IMR-90 (cell line): ENCODE results near the gene HOXA13. TPM values are rescaled to one million over a fixed set of nuclear protein-coding genes. Genes with fewer than 3 reads are reported as not detected.

ENCODE experiments used
- ATAC-seq: fragments of 200-7000 bp; cut with Tn5 transposase; 2 replicates; pipeline ENCODE4 v1.9.1; 2020; ENCODE audit warnings: low read depth, mild to moderate bottlenecking, moderate library complexity
- BruUV-seq: library from RNA; stranded (reverse); fragments of 400-500 nt; replicated peaks from 2 replicates; lab custom pipeline; 2021; lab: Mats Ljungman, UMichigan
- CTCF ChIA-PET: fragments of 300-600 bp; formaldehyde crosslinking; extraction: SDS; loops from one replicate; lab custom pipeline; 2021; ENCODE audit warnings: antibody characterized with exemption; lab: Yijun Ruan, JAX
- POLR2A ChIA-PET: fragments of 300-600 bp; sonication (Branson Sonifier 250); formaldehyde crosslinking; loops from one replicate; lab custom pipeline; 2022; ENCODE audit warnings: antibody characterized with exemption; ENCODE audit not compliant: unreplicated experiment; lab: Charles Lee
- DNase-seq: peaks from one replicate; pipeline ENCODE4 v3.0.0; 2013
- H2AFZ ChIP-seq: replicated peaks from 2 replicates; pipeline ENCODE3; 2013; ENCODE audit warnings: low read length, mild to moderate bottlenecking; ENCODE audit not compliant: poor library complexity
- H2AK5ac ChIP-seq: 2 replicates; pipeline ENCODE4 v1.6.1; 2013; ENCODE audit warnings: low read depth, low read length, inconsistent platforms
- H2AK9ac ChIP-seq: replicated peaks from 2 replicates; pipeline ENCODE3; 2013; ENCODE audit warnings: mild to moderate bottlenecking, low read depth, low read length, moderate library complexity; ENCODE audit not compliant: poor library complexity
- H2BK120ac ChIP-seq: 2 replicates; pipeline ENCODE4 v1.6.1; 2013; ENCODE audit warnings: low read depth, low read length, inconsistent platforms
- H2BK15ac ChIP-seq: 3 replicates; pipeline ENCODE4 v1.6.1; 2013; ENCODE audit warnings: low read depth, low read length, inconsistent platforms
- H2BK20ac ChIP-seq: 2 replicates; pipeline ENCODE4 v1.6.1; 2013; ENCODE audit warnings: low read depth, mild to moderate bottlenecking, inconsistent platforms, low read length, moderate library complexity
- H2BK5ac ChIP-seq: 2 replicates; pipeline ENCODE4 v1.6.1; 2013; ENCODE audit warnings: mild to moderate bottlenecking, low read depth, low read length, inconsistent platforms; ENCODE audit not compliant: poor library complexity, severe bottlenecking
- H3K14ac ChIP-seq: replicated peaks from 2 replicates; pipeline ENCODE4 v1.6.1; 2013; ENCODE audit warnings: low read depth, low read length, inconsistent platforms
- H3K18ac ChIP-seq: 2 replicates; pipeline ENCODE4 v1.6.1; 2013; ENCODE audit warnings: low read depth, low read length, control low read depth
- H3K23ac ChIP-seq: 2 replicates; pipeline ENCODE4 v1.6.1; 2013; ENCODE audit warnings: low read depth, low read length, inconsistent platforms
- H3K27ac ChIP-seq: 2 replicates; pipeline ENCODE4 v1.5.1; 2013; ENCODE audit warnings: mild to moderate bottlenecking, control low read depth, low read length; ENCODE audit not compliant: insufficient read depth
- H3K27me3 ChIP-seq: 2 replicates; pipeline ENCODE4 v1.6.1; 2013; ENCODE audit warnings: low read length; ENCODE audit not compliant: control insufficient read depth, insufficient read depth
- H3K36me3 ChIP-seq: 2 replicates; pipeline ENCODE4 v1.6.1; 2013; ENCODE audit warnings: low read length, mixed read lengths; ENCODE audit not compliant: control insufficient read depth, insufficient read depth
- H3K4ac ChIP-seq: 2 replicates; pipeline ENCODE4 v1.6.1; 2013; ENCODE audit warnings: low read depth, low read length, inconsistent platforms
- H3K4me1 ChIP-seq: 2 replicates; pipeline ENCODE4 v1.6.1; 2013; ENCODE audit warnings: low read length, mixed read lengths; ENCODE audit not compliant: control insufficient read depth, insufficient read depth
- H3K4me2 ChIP-seq: 2 replicates; pipeline ENCODE4 v1.6.1; 2013; ENCODE audit warnings: low read depth, mild to moderate bottlenecking, control low read depth, low read length, moderate library complexity
- H3K4me3 ChIP-seq: 2 replicates; pipeline ENCODE4 v1.5.1; 2013; ENCODE audit warnings: low read depth, mild to moderate bottlenecking, control low read depth, low read length, moderate library complexity; ENCODE audit not compliant: insufficient read depth
- H3K56ac ChIP-seq: 2 replicates; pipeline ENCODE4 v1.6.1; 2013; ENCODE audit warnings: low read length, inconsistent platforms; ENCODE audit not compliant: insufficient read depth; ENCODE audit errors: extremely low read depth
- H3K79me1 ChIP-seq, 2 experiments: 2 replicates each; pipeline ENCODE4 v1.6.1; 2013; ENCODE audit warnings: low read length in 2 of 2, inconsistent platforms in 1 of 2, low read depth in 1 of 2
- H3K9ac ChIP-seq: 2 replicates; pipeline ENCODE4 v1.6.1; 2013; ENCODE audit warnings: low read depth, low read length, control low read depth
- H3K9me1 ChIP-seq: 2 replicates; pipeline ENCODE4 v1.6.1; 2013; ENCODE audit warnings: low read length, inconsistent platforms; ENCODE audit not compliant: insufficient read depth
- H3K9me3 ChIP-seq: 2 replicates; pipeline ENCODE4 v1.6.1; 2013; ENCODE audit warnings: low read length; ENCODE audit not compliant: control insufficient read depth, insufficient read depth
- H4K20me1 ChIP-seq: 2 replicates; pipeline ENCODE4 v1.6.1; 2013; ENCODE audit warnings: low read length, inconsistent platforms; ENCODE audit not compliant: insufficient read depth
- H4K5ac ChIP-seq: 2 replicates; pipeline ENCODE4 v1.6.1; 2013; ENCODE audit warnings: mild to moderate bottlenecking, low read depth, low read length, control low read depth
- H4K8ac ChIP-seq, 2 experiments: 2 replicates each; pipeline ENCODE4 v1.6.1; 2013; ENCODE audit warnings: low read depth in 2 of 2, low read length in 2 of 2, control low read depth in 1 of 2, inconsistent platforms in 1 of 2
- H4K91ac ChIP-seq: 2 replicates; pipeline ENCODE4 v1.6.1; 2013; ENCODE audit warnings: low read depth, low read length, inconsistent platforms; ENCODE audit not compliant: insufficient read depth
- BHLHE40 ChIP-seq: fragments of 150-350 bp; IDR thresholded peaks from 2 replicates; pipeline ENCODE4 v1.6.1; 2016; ENCODE audit warnings: mild to moderate bottlenecking, low read depth, low read length
- CHD1 ChIP-seq: IDR thresholded peaks from 2 replicates; pipeline ENCODE4 v1.6.1; 2012; ENCODE audit warnings: low read depth, low read length, improper control_type of control experiment
- FOS ChIP-seq: fragments of 150-350 bp; IDR thresholded peaks from 2 replicates; pipeline ENCODE4 v1.6.1; 2016; ENCODE audit warnings: low read depth, low read length
- MAZ ChIP-seq: IDR thresholded peaks from 2 replicates; pipeline ENCODE4 v1.6.1; 2012; ENCODE audit warnings: low read depth, mild to moderate bottlenecking, low read length, improper control_type of control experiment, moderate library complexity, borderline replicate concordance
- MXI1 ChIP-seq: IDR thresholded peaks from 2 replicates; pipeline ENCODE4 v1.6.1; 2012; ENCODE audit warnings: low read depth, mild to moderate bottlenecking, low read length, moderate library complexity, borderline replicate concordance
- POLR2A ChIP-seq: IDR thresholded peaks from 2 replicates; pipeline ENCODE4 v1.6.1; 2012; ENCODE audit warnings: mild to moderate bottlenecking, low read depth, low read length
- RAD21 ChIP-seq: IDR thresholded peaks from 2 replicates; pipeline ENCODE4 v1.6.1; 2012; ENCODE audit warnings: low read length, improper control_type of control experiment
- WGBS, 2 experiments: methylation state at CpG; one replicate each; pipeline versions ENCODE4 v1.1.5 to v1.1.7; 2013; ENCODE audit warnings: missing lambda C conversion rate in 2 of 2; ENCODE audit not compliant: insufficient read length in 1 of 2; ENCODE audit errors: extremely low coverage in 2 of 2; 5-methylcytosine and 5-hydroxymethylcytosine counted together
- dilution Hi-C: fragments of 300-500 bp; cut with HindIII; formaldehyde crosslinking; loops from one replicate; pipeline ENCODE4 v1.14.3; 2018; ENCODE audit warnings: low sequenced_read_pairs; ENCODE audit not compliant: unreplicated experiment
- in situ Hi-C: fragments of 300-500 bp; cut with MboI; formaldehyde crosslinking; loops from 3 replicates; pipeline ENCODE4 v1.14.3; 2019; ENCODE audit warnings: low sequenced_read_pairs, inconsistent platforms, mixed read lengths
- intact Hi-C: fragments of 100-400 bp; cut with micrococcal nuclease; formaldehyde crosslinking; loops from 2 replicates; pipeline ENCODE4 v1.10.0; 2022
- polyA plus RNA-seq, 3 experiments: library from polyadenylated mRNA; depleted of rRNA; stranded (reverse); fragments of >200 nt; gene quantifications; 2 replicates each; pipeline ENCODE4 v1.2.3, GENCODE V29; 2012; ENCODE audit warnings: low replicate concordance in 1 of 3
- total RNA-seq: library from RNA; depleted of rRNA; stranded (reverse); fragments of >200 nt; gene quantifications from 2 replicates; pipeline ENCODE4 v1.2.3, GENCODE V29; 2012

HOXA13 gene
- total and polyA plus RNA-seq, 2 of the 4 experiments (the other 2 are of a cell fraction) = not detected

- in situ Hi-C loops (no loop called here), dilution Hi-C loops (no loop called here), intact Hi-C loops (no loop called here)
- Histone ChIP-seq H3K14ac (no peak overlapping the region), H3K9me3 (no peaks in the 10 kb centered on the region), H3K4me2 (no peak overlapping the region), H3K18ac (no peak overlapping the region), H3K23ac (no peak overlapping the region), H3K79me1 (no peaks in the 10 kb centered on the region), H4K20me1 (no peaks in the 10 kb centered on the region), H2BK20ac (no peak overlapping the region), H3K9me1 (no peaks in the 10 kb centered on the region), H3K4me3 (no peak overlapping the region), H2BK120ac (no peak overlapping the region), H2BK5ac (no peak overlapping the region), H3K27me3 (peaks cover 57% of the 10 kb centered on the region), H4K8ac (no peak overlapping the region), H2AK9ac (no peak overlapping the region), H2AFZ (no peak overlapping the region), H3K36me3 (no peaks in the 10 kb centered on the region), H3K4me1 (no peaks in the 10 kb centered on the region), H3K27ac (no peak overlapping the region), H4K91ac (no peak overlapping the region), H4K5ac (no peak overlapping the region), H2AK5ac (no peak overlapping the region), H2BK15ac (no peak overlapping the region), H3K4ac (no peak overlapping the region), H3K9ac (no peak overlapping the region), H3K56ac (no peak overlapping the region)
- no TSS peak for BruUV-seq
- POLR2A ChIA-PET = no interaction called here
- 18% methylated on average over 2 of the region's 4 CpGs; no CpG with 5 or more reads in 1 of the 2 experiments for WGBS, 2 experiments
- ATAC-seq (no peak), DNase-seq (no peak)
- CTCF ChIA-PET = no interaction called here
- TF ChIP-seq POLR2A (no peak), BHLHE40 (no peak), RAD21 (no peak), MAZ (no peak), CHD1 (no peak), MXI1 (no peak), FOS (no peak)
Observed at GRCh38 chr7:27229448-27229847, 29.6 kb upstream of the HOXA13 start.
